ENCODE data around the gene ZNF275.

ZNF275 gene

GRCh38 chrX:153342762-153343558, 9.0 kb downstream of the ZNF275 start:
- H3K27me3 ChIP-seq (ENCODE audit: insufficient read depth, low read length) = no peaks in the 10 kb centered on the region
- H3K9ac ChIP-seq (ENCODE audit: low read depth, low read length) = no peak overlapping the region
- peaks cover 26% of the 10 kb centered on the region; the same call in 1 of the 2 replicates for H3K36me3 ChIP-seq (ENCODE audit: insufficient read depth, low read depth, low read length)
- H3K27ac ChIP-seq (ENCODE audit: low read length) = no peak overlapping the region
- no peaks in the 10 kb centered on the region for H3K9me3 ChIP-seq (ENCODE audit: insufficient read depth, low read depth, low read length)
- no peak overlapping the region for H3K4me3 ChIP-seq (ENCODE audit: low read length)
- H3K4me1 ChIP-seq (ENCODE audit: insufficient read depth, low read length) = no peaks in the 10 kb centered on the region

GRCh38 chrX:153343674-153344073, 9.7 kb downstream of the ZNF275 start:
- Histone ChIP-seq H3K4me1 (ENCODE audit: insufficient read depth, low read length) (no peaks in the 10 kb centered on the region), H3K36me3 (ENCODE audit: insufficient read depth, low read depth, low read length) (peaks cover 27% of the 10 kb centered on the region; the same call in 1 of the 2 replicates), H3K27ac (ENCODE audit: low read length) (no peak overlapping the region), H3K27me3 (ENCODE audit: insufficient read depth, low read length) (no peaks in the 10 kb centered on the region), H3K4me3 (ENCODE audit: low read length) (no peak overlapping the region), H3K9me3 (ENCODE audit: insufficient read depth, low read depth, low read length) (no peaks in the 10 kb centered on the region), H3K9ac (ENCODE audit: low read depth, low read length) (no peak overlapping the region)

DNA sequence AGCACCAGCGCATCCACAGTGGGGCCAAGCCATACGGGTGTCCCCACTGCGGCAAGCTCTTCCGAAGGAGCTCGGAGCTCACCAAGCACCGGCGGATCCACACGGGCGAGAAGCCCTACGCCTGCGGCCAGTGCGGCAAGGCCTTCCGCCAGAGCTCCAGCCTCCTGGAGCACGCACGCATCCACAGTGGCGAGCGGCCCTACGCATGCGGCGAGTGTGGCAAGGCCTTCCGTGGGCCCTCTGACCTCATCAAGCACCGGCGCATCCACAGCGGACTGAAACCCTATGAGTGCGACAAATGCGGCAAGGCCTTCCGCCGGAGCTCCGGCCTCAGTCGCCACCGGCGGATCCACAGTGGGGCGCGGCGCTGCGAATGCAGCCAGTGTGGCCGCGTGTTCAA, 13.6 kb downstream of the ZNF275 start:
- H3K4me1 ChIP-seq (ENCODE audit: insufficient read depth, low read length) = no peaks in the 10 kb centered on the region
- no peaks in the 10 kb centered on the region for H3K27me3 ChIP-seq (ENCODE audit: insufficient read depth, low read length)
- H3K9me3 ChIP-seq (ENCODE audit: insufficient read depth, low read depth, low read length) = no peaks in the 10 kb centered on the region
- peaks cover 38% of the 10 kb centered on the region; the same call in 1 of the 2 replicates for H3K36me3 ChIP-seq (ENCODE audit: insufficient read depth, low read depth, low read length)
- H3K27ac ChIP-seq (ENCODE audit: low read length) = no peak overlapping the region
- H3K4me3 ChIP-seq (ENCODE audit: low read length) = no peak overlapping the region
- H3K9ac ChIP-seq (ENCODE audit: low read depth, low read length) = no peak overlapping the region

DNA sequence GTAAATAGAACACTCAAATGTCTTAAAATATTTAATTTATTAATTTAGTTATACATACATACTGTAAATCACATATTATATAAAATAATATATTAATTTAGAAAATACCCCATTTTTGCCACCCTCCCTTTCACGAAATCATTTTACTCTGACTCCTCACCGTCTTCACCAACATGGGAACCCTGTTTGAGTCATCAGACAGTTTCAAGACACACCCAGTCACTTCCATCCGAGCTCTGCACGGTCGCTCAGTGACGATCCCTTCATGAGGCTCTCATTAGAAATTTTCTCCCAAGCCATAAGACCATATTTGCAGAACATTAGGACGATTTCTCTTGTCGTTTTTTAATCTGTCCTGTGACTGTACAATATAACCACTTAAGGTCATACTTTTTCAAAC, 14.5 kb downstream of the ZNF275 start:
- Histone ChIP-seq H3K27ac (ENCODE audit: low read length) (no peak overlapping the region), H3K4me3 (ENCODE audit: low read length) (no peak overlapping the region), H3K9ac (ENCODE audit: low read depth, low read length) (no peak overlapping the region), H3K9me3 (ENCODE audit: insufficient read depth, low read depth, low read length) (no peaks in the 10 kb centered on the region), H3K36me3 (ENCODE audit: insufficient read depth, low read depth, low read length) (peaks cover 38% of the 10 kb centered on the region; the same call in 1 of the 2 replicates), H3K27me3 (ENCODE audit: insufficient read depth, low read length) (no peaks in the 10 kb centered on the region), H3K4me1 (ENCODE audit: insufficient read depth, low read length) (no peaks in the 10 kb centered on the region)

- no peaks in the 10 kb centered on the region for H3K27me3 ChIP-seq (ENCODE audit: insufficient read depth, low read length)
- H3K4me1 ChIP-seq (ENCODE audit: insufficient read depth, low read length) = no peaks in the 10 kb centered on the region
- no peak overlapping the region for H3K4me3 ChIP-seq (ENCODE audit: low read length)
- H3K27ac ChIP-seq (ENCODE audit: low read length) = no peak overlapping the region
- H3K9me3 ChIP-seq (ENCODE audit: insufficient read depth, low read depth, low read length) = no peaks in the 10 kb centered on the region
- peaks cover 29% of the 10 kb centered on the region; the same call in 1 of the 2 replicates for H3K36me3 ChIP-seq (ENCODE audit: insufficient read depth, low read depth, low read length)
- no peak overlapping the region for H3K9ac ChIP-seq (ENCODE audit: low read depth, low read length)
Observed at GRCh38 chrX:153349952-153350351, 16.0 kb downstream of the ZNF275 start.

DNA sequence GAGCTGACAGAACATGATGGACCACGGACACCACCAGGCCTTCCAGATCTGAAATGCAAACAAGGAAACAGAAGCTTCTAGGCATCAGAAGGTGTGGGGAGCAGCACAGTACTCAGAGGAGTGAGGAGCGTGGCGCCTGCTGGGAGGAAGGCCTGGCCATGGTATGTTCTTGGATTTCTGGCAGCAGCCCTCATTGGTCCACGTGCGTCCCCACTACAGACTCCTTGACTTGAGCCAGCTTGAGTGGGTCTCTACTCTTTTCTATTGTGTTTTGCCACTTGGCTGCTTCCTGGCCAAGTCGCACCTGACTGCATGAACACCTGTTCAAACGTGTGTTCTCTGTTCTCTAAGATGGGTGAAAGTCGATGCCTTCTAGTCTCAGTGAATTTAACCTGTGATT, 18.0 kb downstream of the ZNF275 start:
- no peaks in the 10 kb centered on the region for H3K4me1 ChIP-seq (ENCODE audit: insufficient read depth, low read length)
- no peak overlapping the region for H3K9ac ChIP-seq (ENCODE audit: low read depth, low read length)
- no peaks in the 10 kb centered on the region for H3K9me3 ChIP-seq (ENCODE audit: insufficient read depth, low read depth, low read length)
- H3K36me3 ChIP-seq (ENCODE audit: insufficient read depth, low read depth, low read length) = peaks cover 24% of the 10 kb centered on the region; the same call in 1 of the 2 replicates
- no peak overlapping the region for H3K4me3 ChIP-seq (ENCODE audit: low read length)
- H3K27me3 ChIP-seq (ENCODE audit: insufficient read depth, low read length) = no peaks in the 10 kb centered on the region
- H3K27ac ChIP-seq (ENCODE audit: low read length) = no peak overlapping the region

GRCh38 chrX:153352858-153353257, 18.9 kb downstream of the ZNF275 start:
- Histone ChIP-seq H3K9me3 (ENCODE audit: insufficient read depth, low read depth, low read length) (no peaks in the 10 kb centered on the region), H3K4me1 (ENCODE audit: insufficient read depth, low read length) (no peaks in the 10 kb centered on the region), H3K36me3 (ENCODE audit: insufficient read depth, low read depth, low read length) (peaks cover 22% of the 10 kb centered on the region; the same call in 1 of the 2 replicates), H3K4me3 (ENCODE audit: low read length) (no peak overlapping the region), H3K27me3 (ENCODE audit: insufficient read depth, low read length) (no peaks in the 10 kb centered on the region), H3K27ac (ENCODE audit: low read length) (no peak overlapping the region), H3K9ac (ENCODE audit: low read depth, low read length) (no peak overlapping the region)

DNA sequence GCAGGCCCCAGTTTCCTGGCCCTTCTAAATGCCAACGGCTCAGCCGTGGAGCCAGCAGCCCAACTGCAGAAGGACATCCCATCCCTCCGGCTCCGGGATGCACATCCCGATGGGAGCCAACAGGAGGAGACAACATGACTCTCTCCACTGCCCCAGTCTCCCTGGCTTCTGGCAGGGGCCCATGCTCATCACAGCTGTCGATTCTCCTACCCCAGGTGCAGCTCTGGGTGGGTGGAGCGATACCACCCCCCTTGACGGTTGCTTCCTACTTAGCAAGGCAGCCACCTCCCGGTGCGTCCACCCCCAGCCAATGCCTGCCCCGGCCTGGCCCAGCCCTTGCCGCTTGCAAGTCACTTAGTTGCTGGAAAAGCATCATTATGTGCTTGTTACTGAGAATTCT, 19.5 kb downstream of the ZNF275 start:
- Histone ChIP-seq H3K9ac (ENCODE audit: low read depth, low read length) (no peak overlapping the region), H3K9me3 (ENCODE audit: insufficient read depth, low read depth, low read length) (no peaks in the 10 kb centered on the region), H3K27ac (ENCODE audit: low read length) (no peak overlapping the region), H3K4me1 (ENCODE audit: insufficient read depth, low read length) (no peaks in the 10 kb centered on the region), H3K4me3 (ENCODE audit: low read length) (no peak overlapping the region), H3K27me3 (ENCODE audit: insufficient read depth, low read length) (no peaks in the 10 kb centered on the region), H3K36me3 (ENCODE audit: insufficient read depth, low read depth, low read length) (peaks cover 18% of the 10 kb centered on the region; the same call in 1 of the 2 replicates)

DNA sequence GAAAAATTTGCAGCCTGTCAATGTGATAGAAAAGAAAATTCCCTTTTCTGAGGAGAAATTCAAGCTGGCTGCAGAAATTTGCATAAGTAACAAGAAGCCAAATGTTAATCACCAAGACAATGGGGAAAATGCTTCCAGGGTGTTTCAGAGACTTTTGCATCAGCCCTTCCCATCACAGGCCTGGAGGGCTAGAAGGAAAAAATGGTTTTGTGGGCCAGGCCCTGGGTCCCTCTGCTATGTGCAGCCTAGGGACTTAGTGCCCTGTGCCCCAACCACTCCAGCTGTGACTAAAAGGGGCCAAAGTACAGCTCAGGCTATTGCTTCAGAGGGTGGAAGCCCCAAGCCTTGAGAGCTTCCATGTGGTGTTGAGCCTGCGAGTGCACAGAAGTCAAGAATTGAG, 23.9 kb downstream of the ZNF275 start:
- no peak overlapping the region for H3K9ac ChIP-seq (ENCODE audit: low read depth, low read length)
- H3K36me3 ChIP-seq (ENCODE audit: insufficient read depth, low read depth, low read length) = no peaks in the 10 kb centered on the region
- no peak overlapping the region for H3K27ac ChIP-seq (ENCODE audit: low read length)
- H3K4me3 ChIP-seq (ENCODE audit: low read length) = no peak overlapping the region
- no peaks in the 10 kb centered on the region for H3K27me3 ChIP-seq (ENCODE audit: insufficient read depth, low read length)
- no peaks in the 10 kb centered on the region; the same call in 1 of the 2 replicates for H3K9me3 ChIP-seq (ENCODE audit: insufficient read depth, low read depth, low read length)
- H3K4me1 ChIP-seq (ENCODE audit: insufficient read depth, low read length) = no peaks in the 10 kb centered on the region

GRCh38 chrX:153361781-153362397, 27.9 kb downstream of the ZNF275 start:
- no peaks in the 10 kb centered on the region for H3K4me1 ChIP-seq (ENCODE audit: insufficient read depth, low read length)
- no peaks in the 10 kb centered on the region for H3K27me3 ChIP-seq (ENCODE audit: insufficient read depth, low read length)
- no peaks in the 10 kb centered on the region for H3K36me3 ChIP-seq (ENCODE audit: insufficient read depth, low read depth, low read length)
- no peak overlapping the region for H3K4me3 ChIP-seq (ENCODE audit: low read length)
- H3K9me3 ChIP-seq (ENCODE audit: insufficient read depth, low read depth, low read length) = no peaks in the 10 kb centered on the region; the same call in 1 of the 2 replicates
- no peak overlapping the region for H3K27ac ChIP-seq (ENCODE audit: low read length)
- H3K9ac ChIP-seq (ENCODE audit: low read depth, low read length) = no peak overlapping the region

DNA sequence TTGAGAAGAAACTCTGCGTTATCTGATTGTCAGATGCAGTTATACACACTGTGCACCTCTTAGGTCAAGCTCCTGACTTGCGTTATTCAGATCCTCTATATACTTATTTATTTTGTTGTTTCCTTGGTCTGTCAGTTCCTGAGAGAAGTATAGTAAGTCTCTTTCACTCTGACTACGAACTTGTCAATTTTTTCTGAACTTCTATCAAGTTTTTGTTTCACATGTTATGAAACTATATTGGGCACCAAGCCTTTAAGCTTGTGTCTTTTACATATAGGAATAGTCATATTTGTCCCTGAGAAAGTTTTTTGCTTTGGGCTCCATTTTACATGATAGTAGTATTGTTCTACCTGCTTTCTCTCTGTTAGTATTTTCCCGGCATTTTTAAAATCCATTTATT, 31.7 kb downstream of the ZNF275 start:
- Histone ChIP-seq H3K27me3 (ENCODE audit: insufficient read depth, low read length) (no peaks in the 10 kb centered on the region), H3K4me3 (ENCODE audit: low read length) (no peak overlapping the region), H3K4me1 (ENCODE audit: insufficient read depth, low read length) (no peaks in the 10 kb centered on the region), H3K27ac (ENCODE audit: low read length) (no peak overlapping the region), H3K9ac (ENCODE audit: low read depth, low read length) (no peak overlapping the region), H3K36me3 (ENCODE audit: insufficient read depth, low read depth, low read length) (no peaks in the 10 kb centered on the region), H3K9me3 (ENCODE audit: insufficient read depth, low read depth, low read length) (no peaks in the 10 kb centered on the region)

GRCh38 chrX:153366119-153366518, 32.2 kb downstream of the ZNF275 start:
- no peaks in the 10 kb centered on the region for H3K36me3 ChIP-seq (ENCODE audit: insufficient read depth, low read depth, low read length)
- H3K9ac ChIP-seq (ENCODE audit: low read depth, low read length) = no peak overlapping the region
- H3K4me3 ChIP-seq (ENCODE audit: low read length) = no peak overlapping the region
- no peak overlapping the region for H3K27ac ChIP-seq (ENCODE audit: low read length)
- no peaks in the 10 kb centered on the region for H3K4me1 ChIP-seq (ENCODE audit: insufficient read depth, low read length)
- no peaks in the 10 kb centered on the region for H3K9me3 ChIP-seq (ENCODE audit: insufficient read depth, low read depth, low read length)
- no peaks in the 10 kb centered on the region for H3K27me3 ChIP-seq (ENCODE audit: insufficient read depth, low read length)

Measured in iPS-20b (cell line).